Nephron (organoid): Measurements from ENCODE around the gene CLIC3.

Source experiments
- H3K27ac Mint-ChIP-seq, 3 experiments: 2 replicates each; pipeline ENCODE4 v1.8.0; 2020; ENCODE audit warnings: mixed read lengths in 3 of 3, mild to moderate bottlenecking in 2 of 3, moderate library complexity in 1 of 3
- H3K27me3 Mint-ChIP-seq: 2 replicates; pipeline ENCODE4 v1.8.0; 2021; ENCODE audit warnings: low read depth, mild to moderate bottlenecking, moderate library complexity, mixed read lengths
- H3K36me3 Mint-ChIP-seq: 2 replicates; pipeline ENCODE4 v1.8.0; 2020; ENCODE audit warnings: low read depth, mixed read lengths
- H3K4me1 Mint-ChIP-seq: 2 replicates; pipeline ENCODE4 v1.8.0; 2020; ENCODE audit warnings: mixed read lengths
- H3K4me3 Mint-ChIP-seq, 3 experiments: 2 replicates each; pipeline ENCODE4 v1.8.0; 2020; ENCODE audit warnings: mild to moderate bottlenecking in 3 of 3, mixed read lengths in 3 of 3, moderate library complexity in 2 of 3
- H3K9me3 Mint-ChIP-seq: 2 replicates; pipeline ENCODE4 v1.8.0; 2020; ENCODE audit warnings: mixed read lengths
- CTCF ChIP-seq, 3 experiments: fragments of 200-600 bp; sonication (generic); IDR thresholded peaks; one replicate each; pipeline ENCODE4 v1.5.0; 2021; ENCODE audit warnings: antibody characterized with exemption in 3 of 3; ENCODE audit not compliant: unreplicated experiment in 3 of 3

CLIC3 gene

GRCh38 chr9:136972743-136973142 is 23.6 kb downstream of the CLIC3 start:
- no peak overlapping the region for H3K27ac Mint-ChIP-seq
- no peaks in the 10 kb centered on the region for H3K9me3 Mint-ChIP-seq
- H3K4me3 Mint-ChIP-seq = no peak overlapping the region
- TF ChIP-seq CTCF (IDR thresholded peaks at IDR 0.05; ENCODE audit: unreplicated experiment in 3 of 3) = no peak
- no peaks in the 10 kb centered on the region for H3K36me3 Mint-ChIP-seq
- no peaks in the 10 kb centered on the region for H3K4me1 Mint-ChIP-seq
- H3K27me3 Mint-ChIP-seq = no peaks in the 10 kb centered on the region

- Mint-ChIP-seq H3K4me1 (no peaks in the 10 kb centered on the region), H3K4me3 (no peak overlapping the region), H3K36me3 (no peaks in the 10 kb centered on the region), H3K9me3 (no peaks in the 10 kb centered on the region), H3K27ac (no peak overlapping the region), H3K27me3 (no peaks in the 10 kb centered on the region)
- no peak for TF ChIP-seq CTCF (IDR thresholded peaks at IDR 0.05; ENCODE audit: unreplicated experiment in 3 of 3)
Measured at GRCh38 chr9:136972335-136972734, 24.0 kb downstream of the CLIC3 start.

GRCh38 chr9:136971746-136972145 is 24.6 kb downstream of the CLIC3 start:
- no peaks in the 10 kb centered on the region for H3K27me3 Mint-ChIP-seq
- no peak overlapping the region for H3K27ac Mint-ChIP-seq
- TF ChIP-seq CTCF (IDR thresholded peaks at IDR 0.05; ENCODE audit: unreplicated experiment in 3 of 3) = no peak
- H3K4me3 Mint-ChIP-seq = no peak overlapping the region
- no peaks in the 10 kb centered on the region for H3K9me3 Mint-ChIP-seq
- no peaks in the 10 kb centered on the region for H3K4me1 Mint-ChIP-seq
- H3K36me3 Mint-ChIP-seq = no peaks in the 10 kb centered on the region

GRCh38 chr9:136970361-136970760 is 26.0 kb downstream of the CLIC3 start:
- TF ChIP-seq CTCF (IDR thresholded peaks at IDR 0.05; ENCODE audit: unreplicated experiment in 3 of 3) = no peak
- H3K4me1 Mint-ChIP-seq = peaks cover 5% of the 10 kb centered on the region
- H3K36me3 Mint-ChIP-seq = no peaks in the 10 kb centered on the region
- H3K27me3 Mint-ChIP-seq = peaks cover 6% of the 10 kb centered on the region
- H3K4me3 Mint-ChIP-seq = no peak overlapping the region
- H3K27ac Mint-ChIP-seq = no peak overlapping the region
- no peaks in the 10 kb centered on the region for H3K9me3 Mint-ChIP-seq

- Mint-ChIP-seq H3K4me1 (peaks cover 5% of the 10 kb centered on the region), H3K27ac (no peak overlapping the region), H3K4me3 (no peak overlapping the region), H3K36me3 (no peaks in the 10 kb centered on the region), H3K9me3 (no peaks in the 10 kb centered on the region), H3K27me3 (peaks cover 6% of the 10 kb centered on the region)
- no peak for TF ChIP-seq CTCF (IDR thresholded peaks at IDR 0.05; ENCODE audit: unreplicated experiment in 3 of 3)
Measured at GRCh38 chr9:136969774-136970173, 26.6 kb downstream of the CLIC3 start.

- Mint-ChIP-seq H3K4me1 (peaks cover 5% of the 10 kb centered on the region), H3K4me3 (no peak overlapping the region), H3K27ac (no peak overlapping the region), H3K36me3 (no peaks in the 10 kb centered on the region), H3K27me3 (peaks cover 6% of the 10 kb centered on the region), H3K9me3 (no peaks in the 10 kb centered on the region)
- TF ChIP-seq CTCF (IDR thresholded peaks at IDR 0.05; ENCODE audit: unreplicated experiment in 3 of 3) = no peak
Measured at GRCh38 chr9:136969150-136969549, 27.2 kb downstream of the CLIC3 start.
